PC-3 (cell line): ENCODE measurements around the gene YIF1B. TPM values are rescaled to one million over a fixed set of nuclear protein-coding genes. Genes with fewer than 3 reads are reported as not detected.

Source experiments
- ATAC-seq: fragments of 200-7000 bp; cut with Tn5 transposase; 2 replicates; pipeline ENCODE4 v1.9.1; 2020; ENCODE audit warnings: mild to moderate bottlenecking, moderate library complexity
- BruUV-seq: library from RNA; stranded (reverse); fragments of 400-500 nt; replicated peaks from 2 replicates; lab custom pipeline; 2021; lab: Mats Ljungman, UMichigan
- CTCF ChIA-PET: fragments of 300-600 bp; sonication (Branson Sonifier 250); formaldehyde crosslinking; loops from one replicate; lab custom pipeline; 2022; ENCODE audit warnings: antibody characterized with exemption; lab: Charles Lee
- POLR2A ChIA-PET: fragments of 300-600 bp; sonication (Branson Sonifier 250); formaldehyde crosslinking; loops from one replicate; lab custom pipeline; 2022; ENCODE audit warnings: antibody characterized with exemption; ENCODE audit not compliant: unreplicated experiment; lab: Charles Lee
- DNase-seq: peaks from one replicate; pipeline ENCODE4 v3.0.0-alpha.2; 2015
- H2AFZ ChIP-seq: fragments of 300-600 bp; sonication (generic); 2 replicates; pipeline ENCODE4 v1.6.0; 2016; ENCODE audit warnings: antibody characterized with exemption, low read length
- H3F3A ChIP-seq: fragments of 300-600 bp; sonication (generic); one replicate; pipeline ENCODE4 v1.6.0; 2017; ENCODE audit warnings: antibody characterized with exemption, low read length, control low read depth, mild to moderate bottlenecking; ENCODE audit not compliant: unreplicated experiment
- H3K27ac ChIP-seq: fragments of 300-600 bp; sonication (generic); 2 replicates; pipeline ENCODE4 v1.5.1; 2016; ENCODE audit warnings: mild to moderate bottlenecking, low read length
- H3K27me3 ChIP-seq: fragments of 300-600 bp; sonication (generic); 2 replicates; pipeline ENCODE4 v1.6.1; 2016; ENCODE audit warnings: low read length, mixed read lengths
- H3K36me3 ChIP-seq: fragments of 300-600 bp; sonication (generic); 2 replicates; pipeline ENCODE4 v1.6.1; 2016; ENCODE audit warnings: low read depth, mixed run types, low read length, mixed read lengths
- H3K4me1 ChIP-seq: fragments of 300-600 bp; sonication (generic); 2 replicates; pipeline ENCODE4 v1.5.1; 2016; ENCODE audit warnings: low read length; ENCODE audit not compliant: insufficient read depth
- H3K4me2 ChIP-seq: fragments of 300-600 bp; sonication (generic); 2 replicates; pipeline ENCODE4 v1.6.0; 2016; ENCODE audit warnings: low read length
- H3K4me3 ChIP-seq: fragments of 300-600 bp; sonication (generic); 2 replicates; pipeline ENCODE4 v1.5.1; 2016; ENCODE audit warnings: mild to moderate bottlenecking, low read length, mixed read lengths
- H3K79me2 ChIP-seq: fragments of 300-600 bp; sonication (generic); 2 replicates; pipeline ENCODE4 v1.6.1; 2017; ENCODE audit warnings: low read length, mixed read lengths
- H3K9ac ChIP-seq: fragments of 300-600 bp; sonication (generic); 2 replicates; pipeline ENCODE4 v1.6.0; 2016; ENCODE audit warnings: mild to moderate bottlenecking, low read length
- H3K9me2 ChIP-seq: fragments of 300-600 bp; sonication (generic); replicated peaks from 2 replicates; pipeline ENCODE4 v1.6.1; 2016; ENCODE audit warnings: mixed run types, low read length, mixed read lengths
- H3K9me3 ChIP-seq: fragments of 300-600 bp; sonication (generic); 2 replicates; pipeline ENCODE4 v1.6.1; 2016; ENCODE audit warnings: low read length, mixed read lengths
- H4K20me1 ChIP-seq: fragments of 300-600 bp; sonication (generic); 2 replicates; pipeline ENCODE4 v1.6.1; 2016; ENCODE audit warnings: low read length, mixed read lengths
- EZH2 ChIP-seq: fragments of 300-600 bp; sonication (generic); IDR thresholded peaks from one replicate; pipeline ENCODE4 v1.6.1; 2017; ENCODE audit warnings: antibody characterized with exemption, mild to moderate bottlenecking, low read length; ENCODE audit not compliant: unreplicated experiment
- EZH2phosphoT487 ChIP-seq: fragments of 300-600 bp; sonication (generic); IDR thresholded peaks from 2 replicates; pipeline ENCODE4 v1.6.1; 2018; ENCODE audit warnings: mild to moderate bottlenecking, antibody characterized with exemption, low read length, borderline replicate concordance
- intact Hi-C: fragments of 100-400 bp; cut with micrococcal nuclease; formaldehyde crosslinking; loops from 2 replicates; pipeline ENCODE4 v1.9.0; 2023
- total RNA-seq: library from RNA; depleted of rRNA; stranded (reverse); fragments of >200 nt; gene quantifications from 2 replicates; pipeline ENCODE4 v1.2.3, GENCODE V29; 2014
- TF ChIP-seq, protein P1 (sequence below): fragments of 300-600 bp; sonication (generic); conservative IDR thresholded peaks from 2 replicates; pipeline ENCODE4 v1.5.1; 2017; ENCODE audit warnings: antibody characterized with exemption, low read depth, mild to moderate bottlenecking, low read length

Gene YIF1B
- total RNA-seq, 1 experiment from 2014 or later: 72.3 TPM

- POLR2A ChIA-PET: no interaction called here
- no TSS peak for BruUV-seq
- Histone ChIP-seq H3K9ac (peak overlapping the region; percentile 72), H3K9me2 (no peaks in the 10 kb centered on the region), H3F3A (no peaks in the 10 kb centered on the region), H4K20me1 (no peaks in the 10 kb centered on the region), H3K36me3 (no peaks in the 10 kb centered on the region), H3K27ac (peak overlapping the region; percentile 64), H3K4me3 (peak overlapping the region; percentile 91), H2AFZ (peak overlapping the region; percentile 96), H3K4me1 (peaks cover 4% of the 10 kb centered on the region; the same call in 1 of the 2 replicates), H3K9me3 (no peaks in the 10 kb centered on the region), H3K79me2 (no peaks in the 10 kb centered on the region), H3K4me2 (peak overlapping the region; percentile 98), H3K27me3 (no peaks in the 10 kb centered on the region)
- TF ChIP-seq EZH2: no peak
- TF ChIP-seq, protein P1, sequence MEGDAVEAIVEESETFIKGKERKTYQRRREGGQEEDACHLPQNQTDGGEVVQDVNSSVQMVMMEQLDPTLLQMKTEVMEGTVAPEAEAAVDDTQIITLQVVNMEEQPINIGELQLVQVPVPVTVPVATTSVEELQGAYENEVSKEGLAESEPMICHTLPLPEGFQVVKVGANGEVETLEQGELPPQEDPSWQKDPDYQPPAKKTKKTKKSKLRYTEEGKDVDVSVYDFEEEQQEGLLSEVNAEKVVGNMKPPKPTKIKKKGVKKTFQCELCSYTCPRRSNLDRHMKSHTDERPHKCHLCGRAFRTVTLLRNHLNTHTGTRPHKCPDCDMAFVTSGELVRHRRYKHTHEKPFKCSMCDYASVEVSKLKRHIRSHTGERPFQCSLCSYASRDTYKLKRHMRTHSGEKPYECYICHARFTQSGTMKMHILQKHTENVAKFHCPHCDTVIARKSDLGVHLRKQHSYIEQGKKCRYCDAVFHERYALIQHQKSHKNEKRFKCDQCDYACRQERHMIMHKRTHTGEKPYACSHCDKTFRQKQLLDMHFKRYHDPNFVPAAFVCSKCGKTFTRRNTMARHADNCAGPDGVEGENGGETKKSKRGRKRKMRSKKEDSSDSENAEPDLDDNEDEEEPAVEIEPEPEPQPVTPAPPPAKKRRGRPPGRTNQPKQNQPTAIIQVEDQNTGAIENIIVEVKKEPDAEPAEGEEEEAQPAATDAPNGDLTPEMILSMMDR: no peak
- no peak for TF ChIP-seq EZH2phosphoT487
- intact Hi-C loops: loop anchor here (1.0 to 5.0 kb wide), 4 partner anchors 31 to 93 kb away; partner anchors contain the start of genes C19orf33, GGN, PSMD8 and SPRED3
- peak; percentile 93 for DNase-seq
- peak; percentile 75 for ATAC-seq
- CTCF ChIA-PET: interaction anchor here (0.6 to 0.7 kb wide), 4 partner anchors 48 to 528 kb away, joined by 3 to 8 read pairs (median 5); partner anchors contain the start of gene GGN
Measured at GRCh38 chr19:38335949-38336637, 20.3 kb upstream of the YIF1B start.

- Histone ChIP-seq H3K4me1 (peaks cover 4% of the 10 kb centered on the region; the same call in 1 of the 2 replicates), H3K79me2 (no peaks in the 10 kb centered on the region), H3K4me2 (no peak overlapping the region), H3K9me2 (no peaks in the 10 kb centered on the region), H3K9me3 (no peaks in the 10 kb centered on the region), H3K27me3 (no peaks in the 10 kb centered on the region), H3F3A (no peaks in the 10 kb centered on the region), H4K20me1 (no peaks in the 10 kb centered on the region), H3K27ac (no peak overlapping the region), H3K9ac (no peak overlapping the region), H3K4me3 (no peak overlapping the region), H2AFZ (no peak overlapping the region), H3K36me3 (no peaks in the 10 kb centered on the region)
- ChIA-PET POLR2A (no interaction called here), CTCF (no interaction called here)
- ATAC-seq (no peak), DNase-seq (no peak)
- no TSS peak for BruUV-seq
- TF ChIP-seq EZH2 (no peak), EZH2phosphoT487 (no peak)
- TF ChIP-seq, protein P1: no peak
- intact Hi-C loops: no loop called here
Measured at GRCh38 chr19:38333245-38333644, 17.5 kb upstream of the YIF1B start.

DNA sequence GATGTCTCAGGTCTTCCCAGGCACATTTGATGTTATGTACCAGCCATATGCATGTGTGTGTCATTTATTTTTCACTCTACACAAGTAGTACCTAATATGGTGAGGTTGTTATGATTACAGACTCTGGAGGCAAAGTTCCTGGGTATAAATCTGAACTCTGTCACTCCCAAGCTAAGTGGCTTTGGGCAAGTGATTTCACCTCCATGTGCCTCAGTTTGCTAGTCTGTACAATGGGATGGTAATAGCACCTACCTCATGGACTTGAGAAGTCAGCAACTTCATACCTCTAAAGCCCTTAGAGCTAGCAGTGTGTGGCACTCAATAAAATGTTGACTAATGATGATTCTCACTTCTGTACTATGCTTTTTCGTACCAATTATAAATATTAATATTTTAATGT, 16.0 kb upstream of the YIF1B start:
- Histone ChIP-seq H3K9me2 (no peaks in the 10 kb centered on the region), H3K79me2 (no peaks in the 10 kb centered on the region), H4K20me1 (no peaks in the 10 kb centered on the region), H3K9ac (no peak overlapping the region), H2AFZ (no peak overlapping the region), H3F3A (no peaks in the 10 kb centered on the region), H3K4me2 (no peak overlapping the region), H3K4me1 (no peaks in the 10 kb centered on the region), H3K27ac (no peak overlapping the region), H3K4me3 (no peak overlapping the region), H3K36me3 (no peaks in the 10 kb centered on the region), H3K27me3 (no peaks in the 10 kb centered on the region), H3K9me3 (no peaks in the 10 kb centered on the region)
- ChIA-PET POLR2A (no interaction called here), CTCF (no interaction called here)
- DNase-seq (no peak), ATAC-seq (no peak)
- no TSS peak for BruUV-seq
- intact Hi-C loops: no loop called here
- TF ChIP-seq, protein P1: no peak
- no peak for TF ChIP-seq EZH2phosphoT487
- no peak for TF ChIP-seq EZH2
